Daoy (cell line): ENCODE results near the gene SERPINF2. TPM values are rescaled to one million over a fixed set of nuclear protein-coding genes. Genes with fewer than 3 reads are reported as not detected.
"Not testable (repeated sequence)": the region's sequence is repeated elsewhere in the genome, so short reads cannot be mapped to it uniquely, and the experiment has no call there.

Source experiments
- DNase-seq: peaks from one replicate; pipeline ENCODE4 v3.0.0-alpha.2; 2015; ENCODE audit warnings: low read depth
- total RNA-seq: library from RNA; depleted of rRNA; stranded (reverse); fragments of >200 nt; shearing (Covaris generic); gene quantifications from 2 replicates; pipeline ENCODE4 v1.2.3, GENCODE V29; 2014; rRNA removed

The SERPINF2 gene
- total RNA-seq, 1 experiment from 2014 or later: 0.06 TPM

DNA sequence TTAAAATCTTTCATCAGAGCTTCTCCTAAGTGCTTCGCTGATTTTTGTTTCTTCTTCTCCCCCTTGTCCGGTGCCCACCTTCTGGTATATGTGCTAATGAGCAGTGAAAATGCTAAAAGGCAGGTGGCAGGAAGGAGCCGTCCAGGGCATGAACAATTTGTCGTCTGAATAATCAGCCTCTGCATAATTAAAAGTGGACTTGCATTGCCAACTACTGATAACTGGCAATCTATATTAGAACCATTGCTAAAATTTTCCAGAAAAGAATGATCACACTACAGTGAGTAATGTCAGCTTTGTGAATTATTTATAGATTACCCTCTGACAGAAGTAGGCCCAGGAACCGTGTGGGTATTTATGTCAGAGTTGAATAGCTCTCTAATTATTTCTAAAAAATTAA is 47.3 kb downstream of the SERPINF2 start:
- no peak for DNase-seq

GRCh38 chr17:1792495-1793446 is 50.1 kb downstream of the SERPINF2 start:
- DNase-seq: no peak

DNA sequence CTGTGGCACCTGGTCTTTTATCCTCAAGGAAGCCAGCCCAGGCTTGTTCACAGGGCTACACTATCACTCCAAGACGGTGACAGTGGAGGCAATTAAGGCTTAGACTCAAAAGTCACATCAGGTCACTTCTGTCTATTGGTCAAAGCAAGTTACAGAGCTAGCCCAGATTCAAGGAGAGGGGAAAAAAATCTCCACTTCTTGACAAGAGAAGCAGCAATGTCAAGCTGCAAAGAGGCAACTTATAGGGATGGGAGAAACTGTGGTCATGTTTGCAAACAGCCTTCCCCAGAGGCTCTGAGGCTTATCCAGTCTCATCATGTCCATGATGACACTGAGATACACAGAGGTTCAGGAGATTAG is 50.8 kb downstream of the SERPINF2 start:
- DNase-seq: no peak

DNA sequence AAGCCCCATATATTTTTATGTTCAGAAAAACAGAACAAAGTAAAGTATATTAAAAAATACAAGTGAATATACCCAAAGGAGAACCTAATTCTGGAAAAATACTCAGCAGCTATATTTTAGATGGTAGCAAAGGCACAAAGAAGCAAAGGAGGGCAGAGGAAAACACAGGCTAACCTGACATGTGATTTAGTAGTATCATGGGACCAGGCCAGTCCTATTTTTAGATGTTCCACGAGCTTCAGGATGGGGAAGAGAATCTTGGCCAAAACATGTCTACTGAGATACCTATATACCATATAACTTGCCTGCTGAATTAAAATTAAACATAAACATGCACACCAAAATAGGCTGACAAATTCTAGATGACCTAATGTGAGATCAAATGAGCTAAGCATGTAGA is 54.1 kb downstream of the SERPINF2 start:
- no peak for DNase-seq

DNA sequence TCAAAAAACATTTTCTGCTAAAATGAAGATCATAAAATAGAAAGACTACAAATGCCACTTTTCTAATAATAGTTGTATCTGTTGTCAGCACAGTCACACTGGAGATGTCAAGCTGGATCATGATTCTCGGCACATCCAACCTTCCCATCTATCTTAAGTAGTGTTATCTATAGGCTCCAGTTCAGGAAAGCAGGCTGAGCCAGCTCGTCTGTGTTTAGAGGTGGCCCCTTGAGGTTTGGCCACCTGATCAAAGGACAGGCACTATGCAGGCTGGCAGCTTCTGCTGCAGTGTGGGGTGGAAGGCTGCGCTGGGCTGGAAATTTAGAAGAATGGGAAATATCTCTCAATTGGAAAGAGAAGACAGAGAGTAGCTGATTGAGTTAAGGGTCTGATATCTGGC is 54.7 kb downstream of the SERPINF2 start:
- no peak for DNase-seq

GRCh38 chr17:1797846-1798245 is 55.2 kb downstream of the SERPINF2 start:
- DNase-seq: not testable (repeated sequence)

DNA sequence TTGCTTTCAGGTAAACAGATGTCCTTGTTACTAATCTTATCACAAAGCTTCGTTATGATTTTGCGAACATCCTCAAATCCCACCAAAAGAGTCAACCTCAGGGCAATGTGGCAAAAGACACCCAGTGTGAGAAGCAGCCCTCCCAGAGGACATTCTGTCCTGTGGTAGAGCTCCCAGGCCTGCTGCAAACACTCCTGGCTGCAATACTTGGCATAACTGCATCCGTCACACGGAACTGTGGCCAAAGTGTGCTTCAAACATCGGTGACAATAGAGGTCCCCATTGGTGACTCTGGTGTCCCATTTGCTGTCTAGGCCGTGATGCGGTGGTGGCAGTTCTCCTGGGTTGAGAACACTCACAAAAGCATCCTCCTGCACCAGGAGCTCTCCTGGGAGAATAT is 57.6 kb downstream of the SERPINF2 start:
- DNase-seq: no peak

DNA sequence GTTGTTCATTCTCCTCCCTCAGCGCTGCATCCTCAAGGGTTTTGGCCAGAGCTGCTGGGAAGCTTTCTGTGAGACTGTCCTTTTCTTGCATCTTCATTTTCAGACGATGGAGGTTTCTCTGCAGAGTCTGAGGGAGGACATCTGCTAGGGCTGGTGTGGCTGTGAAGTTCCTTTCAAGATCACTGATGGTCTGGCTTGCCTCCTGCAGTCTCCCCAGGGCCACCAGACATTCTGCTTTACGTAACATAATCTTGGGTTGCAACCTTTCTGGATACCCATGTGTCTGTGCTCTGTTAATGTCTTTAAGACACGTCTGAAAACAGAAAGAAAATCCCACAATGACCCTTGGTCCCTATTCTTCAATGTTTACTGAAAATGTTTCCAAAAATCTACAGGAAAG is 58.0 kb downstream of the SERPINF2 start:
- DNase-seq: no peak

- no peak for DNase-seq
Observed at GRCh38 chr17:1802429-1802828, 59.8 kb downstream of the SERPINF2 start.

- DNase-seq: no peak
Observed at GRCh38 chr17:1803280-1803679, 60.6 kb downstream of the SERPINF2 start.

Other genes starting within 250 kb of the SERPINF2 start
- 27.4 and 43.3 TPM in 2 replicates for gene INPP5K, start 226.3 kb upstream of the SERPINF2 start, total RNA-seq
- 20.7 and 22.6 TPM in 2 replicates for gene PITPNA, start 180.1 kb upstream of the SERPINF2 start, total RNA-seq
- gene SLC43A2, start 114.0 kb upstream of the SERPINF2 start, total RNA-seq: 11.5 and 11.9 TPM in 2 replicates
- 2.1 and 4.0 TPM in 2 replicates for gene SCARF1, start 97.1 kb upstream of the SERPINF2 start, total RNA-seq
- 7.7 and 40.7 TPM in 2 replicates for gene RILP, start 93.0 kb upstream of the SERPINF2 start, total RNA-seq
- gene PRPF8, start 58.0 kb upstream of the SERPINF2 start, total RNA-seq: 63.9 and 93.3 TPM in 2 replicates
- gene TLCD2, start 32.5 kb upstream of the SERPINF2 start, total RNA-seq: 0.17 and 0.71 TPM in 2 replicates
- 16.5 and 16.7 TPM in 2 replicates for gene WDR81, start 18.2 kb upstream of the SERPINF2 start, total RNA-seq
- gene SERPINF1, start 19.2 kb downstream of the SERPINF2 start, total RNA-seq: 0.69 and 2.6 TPM in 2 replicates
- 10.1 and 11.0 TPM in 2 replicates for gene SMYD4, start 87.0 kb downstream of the SERPINF2 start, total RNA-seq
- 25.4 and 29.9 TPM in 2 replicates for gene RPA1, start 87.1 kb downstream of the SERPINF2 start, total RNA-seq